ENCODE results near the gene ZFYVE16.

DNA sequence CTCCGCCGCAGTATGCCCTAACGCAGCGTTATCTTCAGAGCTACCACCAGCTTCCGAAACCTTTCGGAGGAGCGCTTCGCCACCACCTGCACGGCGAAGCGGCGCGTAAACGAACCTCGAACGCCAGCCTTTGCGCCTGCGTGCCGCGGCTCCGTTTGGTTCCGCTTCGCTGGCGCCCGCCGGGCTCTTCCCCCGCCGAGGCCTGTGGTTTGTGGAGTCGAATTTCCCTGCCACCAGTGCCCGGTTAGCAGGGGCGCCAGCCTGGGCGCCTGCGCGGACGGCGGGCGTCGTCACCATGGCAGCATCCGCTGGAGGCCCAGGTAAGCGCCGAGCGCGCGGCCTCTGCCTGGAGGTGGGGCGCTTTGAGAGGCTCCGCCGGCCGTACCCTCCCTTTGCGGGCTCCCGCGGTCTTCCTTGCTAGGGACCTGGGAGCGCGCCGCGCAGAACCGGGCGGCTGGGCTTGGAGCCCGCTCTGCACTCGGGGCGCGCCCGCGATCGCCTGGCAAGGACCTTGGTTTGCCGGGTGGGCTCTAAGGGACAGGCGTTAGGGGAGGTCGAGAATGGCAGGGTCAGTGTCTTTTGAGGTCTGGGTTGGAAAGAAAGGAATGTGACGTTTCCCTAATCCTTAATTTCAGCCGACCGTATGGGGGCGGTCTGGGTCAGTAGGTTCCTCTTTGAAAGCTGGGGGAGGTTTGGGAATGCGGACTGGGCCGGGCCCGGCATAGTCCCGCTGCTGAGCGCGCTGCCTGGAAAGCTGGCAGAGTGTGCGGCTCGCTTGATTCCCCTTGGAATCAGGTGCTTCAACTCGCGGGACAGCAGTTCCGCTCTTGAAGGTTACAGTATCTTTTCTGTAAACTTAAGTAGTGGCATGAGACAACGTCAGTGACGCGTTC lies 80.2 kb downstream of the ZFYVE16 start, which contains the start of gene FAM151B:
- no peak for TF ChIP-seq TAF1 (IDR thresholded peaks at IDR 0.05; ENCODE audit: low read depth, low read length)
- no peak for TF ChIP-seq POLR2AphosphoS5 (IDR thresholded peaks at IDR 0.05; ENCODE audit: low read depth, low read length)
- no peak for TF ChIP-seq POLR2A (IDR thresholded peaks at IDR 0.05; ENCODE audit: low read depth, low read length)

Measured in GM12891 (cell line).